Left ventricle myocardium superior (tissue), 1 donor: Measurements from ENCODE around the gene POLR2F. TPM values are rescaled to one million over a fixed set of nuclear protein-coding genes. Genes with fewer than 3 reads are reported as not detected.
"Not testable (repeated sequence)": the region's sequence is repeated elsewhere in the genome, so short reads cannot be mapped to it uniquely, and the experiment has no call there.

Source experiments
- ATAC-seq: fragments of 200-7000 bp; cut with Tn5 transposase; one replicate; pipeline ENCODE4 v1.9.1; 2020; ENCODE audit warnings: mild to moderate bottlenecking, moderate library complexity
- DNase-seq: peaks from one replicate; pipeline ENCODE4 v3.0.0-alpha.2; 2020
- intact Hi-C: fragments of 100-400 bp; cut with micrococcal nuclease; formaldehyde crosslinking; loops from one replicate; pipeline ENCODE4 v1.11.0; 2022
- total RNA-seq: library from RNA; stranded (reverse); fragmentation: NEBNext Ultra II Directional; extraction: Animal tissue kit (Norgen Biotek cat#: 25700); gene quantifications from one replicate; pipeline ENCODE4 v1.2.1, GENCODE V29; 2021
- donor health status: DM: no; HTN: yes; CAD: no; lungs with severe emphysema.

POLR2F gene
- total RNA-seq, 1 donor from 2014 or later = 90.7 TPM

- intact Hi-C loops = no loop called here
- no peak for DNase-seq
- no peak for ATAC-seq
Measured at GRCh38 chr22:37973271-37974170, 20.0 kb downstream of the POLR2F start.

GRCh38 chr22:37975153-37975552 lies 21.7 kb downstream of the POLR2F start:
- DNase-seq (no peak), ATAC-seq (no peak)
- intact Hi-C loops = no loop called here

- intact Hi-C loops, ATAC-seq, DNase-seq: not testable (repeated sequence)
Measured at GRCh38 chr22:37976022-37976421, 22.5 kb downstream of the POLR2F start.

DNA sequence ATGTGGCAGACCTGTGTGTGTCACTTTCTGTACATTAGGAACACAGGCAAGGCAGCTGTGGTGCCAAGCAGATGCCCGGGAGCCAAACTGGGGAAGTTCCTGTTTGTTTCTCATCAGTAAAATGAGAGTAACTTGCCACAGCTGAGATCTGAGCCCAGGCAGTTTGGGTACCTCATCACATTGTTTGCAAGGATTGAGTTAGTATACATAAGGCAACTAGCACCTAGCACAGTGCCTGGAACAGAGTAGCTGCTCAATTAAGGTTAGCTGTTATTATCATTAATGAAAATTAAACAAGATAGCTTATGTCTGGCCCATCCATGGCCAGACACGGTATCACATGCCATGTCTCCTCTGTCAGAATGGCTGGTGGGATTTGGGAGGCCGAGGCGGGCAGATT lies 23.0 kb downstream of the POLR2F start:
- DNase-seq (no peak), ATAC-seq (no peak)
- intact Hi-C loops = no loop called here

- ATAC-seq (no peak), DNase-seq (no peak)
Measured at GRCh38 chr22:37979782-37980181, 26.3 kb downstream of the POLR2F start.

GRCh38 chr22:37981282-37982011 lies 27.9 kb downstream of the POLR2F start:
- ATAC-seq (peak; percentile 44), DNase-seq (no peak)
- intact Hi-C loops = no loop called here

More at GRCh38 chr22:37979782-37980181, 26.3 kb downstream of the POLR2F start:
- intact Hi-C loops = no loop called here

GRCh38 chr22:37982151-37982785 lies 28.8 kb downstream of the POLR2F start:
- DNase-seq (no peak), ATAC-seq (peak; percentile 11)
- intact Hi-C loops = no loop called here

- DNase-seq (no peak), ATAC-seq (no peak)
- intact Hi-C loops = no loop called here
Measured at GRCh38 chr22:37982938-37983859, 29.7 kb downstream of the POLR2F start.

GRCh38 chr22:37983860-37984791 lies 30.6 kb downstream of the POLR2F start, which contains the start of gene SOX10:
Gene SOX10, minus strand, starts transcription at chr22:37984555. Its CDS starts 771 bp downstream, at chr22:37983784.
- DNase-seq (no peak), ATAC-seq (peak; percentile 9)
- intact Hi-C loops = no loop called here

- no peak for DNase-seq
- intact Hi-C loops = no loop called here
- no peak for ATAC-seq
Measured at GRCh38 chr22:37985050-37985585, 31.6 kb downstream of the POLR2F start.

GRCh38 chr22:37985751-37986281 lies 32.3 kb downstream of the POLR2F start:
- intact Hi-C loops = no loop called here
- no peak for ATAC-seq
- no peak for DNase-seq

DNA sequence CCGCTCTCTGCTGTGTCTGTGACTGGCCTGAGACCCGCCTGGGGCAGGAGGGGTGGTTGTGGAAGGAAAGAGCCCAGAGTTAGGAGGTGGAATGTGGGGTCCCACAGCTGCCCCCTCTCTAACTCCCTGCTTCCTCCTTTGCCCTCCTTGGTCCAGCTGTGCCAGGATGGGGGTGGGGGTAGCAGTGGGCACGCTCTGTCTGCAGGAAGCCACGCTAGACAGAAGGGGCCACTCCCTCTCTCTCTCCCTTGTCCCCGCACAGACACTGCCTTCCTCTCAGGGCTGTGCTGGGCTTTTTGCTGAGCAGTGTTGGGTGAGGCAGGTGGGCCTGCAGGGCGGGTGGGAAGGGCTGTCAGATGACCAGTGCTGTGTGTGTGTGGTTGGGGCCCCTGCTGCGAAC lies 32.9 kb downstream of the POLR2F start:
- ATAC-seq (no peak), DNase-seq (no peak)
- intact Hi-C loops = no loop called here

DNA sequence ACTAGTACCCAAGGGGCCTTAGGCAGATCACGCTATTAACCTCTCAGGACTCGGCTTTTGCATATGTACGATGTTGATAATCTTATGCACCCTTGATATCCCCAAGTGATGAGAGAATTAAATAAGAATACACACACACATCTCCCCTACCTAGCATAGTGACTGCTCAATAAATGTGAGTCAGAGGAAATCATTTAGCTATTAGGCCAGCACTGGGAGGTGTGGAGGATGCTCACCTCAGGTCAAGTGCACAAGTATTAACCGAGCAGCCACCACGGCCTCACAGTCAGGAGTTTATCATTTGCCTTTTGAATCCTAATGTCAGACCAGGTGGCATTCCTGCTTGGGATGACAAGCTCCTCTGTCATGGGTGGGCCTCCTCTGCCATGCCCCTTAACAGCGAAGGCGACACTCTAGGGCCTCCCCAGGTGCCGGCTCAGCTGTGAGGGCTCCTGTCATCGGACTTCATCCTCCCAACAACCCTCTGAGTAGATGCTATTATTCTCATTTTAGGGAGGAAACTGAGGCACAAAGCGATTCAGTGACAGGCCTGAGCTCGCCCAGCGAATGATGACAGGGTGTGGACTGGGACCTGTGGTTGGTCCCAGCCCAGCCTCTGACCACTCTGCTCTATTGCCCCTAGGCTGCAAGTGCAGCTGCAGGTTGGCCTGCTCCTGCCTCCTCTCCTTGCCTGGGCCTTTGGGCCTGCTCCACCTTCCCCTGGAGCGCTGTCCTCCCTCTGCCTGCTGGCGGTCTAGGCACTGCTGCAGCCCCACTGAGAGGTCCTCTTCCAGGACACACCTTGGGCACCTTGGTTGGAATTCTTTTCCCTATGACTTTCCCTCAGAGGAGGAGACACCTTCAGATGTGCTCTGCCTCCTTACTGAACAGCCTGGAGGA lies 35.9 kb downstream of the POLR2F start:
- DNase-seq (no peak), ATAC-seq (no peak)
- intact Hi-C loops = no loop called here

GRCh38 chr22:37990301-37990700 lies 36.8 kb downstream of the POLR2F start:
- DNase-seq = peak; percentile 70
- intact Hi-C loops = no loop called here
- ATAC-seq = peak; percentile 66

GRCh38 chr22:37990862-37991261 lies 37.4 kb downstream of the POLR2F start:
- ATAC-seq (no peak), DNase-seq (no peak)
- intact Hi-C loops = no loop called here

DNA sequence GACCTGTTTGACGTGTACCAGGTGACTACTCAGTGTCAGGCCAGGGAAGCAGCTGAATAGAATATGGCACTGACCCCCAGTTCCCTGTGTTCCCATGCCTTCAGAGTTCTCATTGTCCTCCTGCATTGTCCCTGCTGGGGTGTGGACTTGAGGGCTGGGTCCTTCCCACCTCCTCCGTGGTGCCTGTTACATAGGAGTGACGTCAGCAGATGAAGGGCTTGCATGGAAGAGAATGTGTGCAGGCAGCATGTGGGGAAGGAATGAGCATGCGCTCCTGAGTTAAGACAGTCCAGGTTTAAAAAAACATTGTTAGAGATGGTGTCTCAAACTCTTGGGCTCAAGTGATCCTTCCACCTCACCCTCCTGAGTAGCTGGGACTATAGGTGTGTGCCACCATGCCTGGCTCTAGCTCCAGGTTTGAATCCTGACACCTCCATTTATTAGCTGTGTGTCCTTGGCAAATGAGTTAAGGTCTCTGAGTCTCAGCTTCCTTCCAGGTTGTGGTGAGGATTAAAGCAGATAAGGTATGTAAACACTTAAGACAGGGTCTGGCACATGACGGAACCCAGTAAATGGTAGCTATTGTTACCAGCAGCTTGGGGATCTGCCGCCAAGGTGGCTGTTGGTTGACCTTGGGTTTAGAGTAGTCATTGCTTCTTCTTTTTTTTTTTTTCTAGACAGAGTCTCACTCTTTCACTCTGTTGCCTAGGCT lies 38.4 kb downstream of the POLR2F start:
- intact Hi-C loops = no loop called here
- DNase-seq (no peak), ATAC-seq (no peak)
